Right kidney (tissue), 1 donor: ENCODE results near the gene NARF.
"Not testable (repeated sequence)": the region's sequence is repeated elsewhere in the genome, so short reads cannot be mapped to it uniquely, and the experiment has no call there.

ENCODE experiments used
- DNase-seq: peaks from one replicate; pipeline ENCODE4 v3.0.0-alpha.2; 2016

The NARF gene

GRCh38 chr17:82445542-82445941 is 13.0 kb upstream of the NARF start:
- no peak for DNase-seq

GRCh38 chr17:82446124-82446523 is 12.4 kb upstream of the NARF start:
- DNase-seq = no peak

- no peak for DNase-seq
Measured at GRCh38 chr17:82446649-82447048, 11.9 kb upstream of the NARF start.

GRCh38 chr17:82447876-82448275 is 10.7 kb upstream of the NARF start:
- DNase-seq = no peak

GRCh38 chr17:82449131-82449882 is 9.2 kb upstream of the NARF start:
- DNase-seq = no peak

- DNase-seq = no peak
Measured at GRCh38 chr17:82449883-82450356, 8.6 kb upstream of the NARF start.

GRCh38 chr17:82450357-82451106 is 8.0 kb upstream of the NARF start, which contains the start of gene CYBC1:
TSS of gene CYBC1 (minus strand) at chr17:82450752. CDS start at chr17:82449254, 1,498 bp downstream.
- peak; percentile 90 for DNase-seq

- no peak for DNase-seq
Measured at GRCh38 chr17:82452162-82452561, 6.4 kb upstream of the NARF start.

GRCh38 chr17:82453151-82453550 is 5.4 kb upstream of the NARF start:
- DNase-seq = not testable (repeated sequence)

GRCh38 chr17:82453706-82454105 is 4.8 kb upstream of the NARF start:
- not testable (repeated sequence) for DNase-seq

GRCh38 chr17:82457073-82457928 is 1.2 kb upstream of the NARF start:
- no peak for DNase-seq

- DNase-seq = peak; percentile 36
Measured at GRCh38 chr17:82457929-82458178, 687 bp upstream of the NARF start.

- no peak for DNase-seq
Measured at GRCh38 chr17:82458885-82459424, 414 bp downstream of the NARF start.

- not testable (repeated sequence) for DNase-seq
Measured at GRCh38 chr17:82459936-82460335, 1.4 kb downstream of the NARF start.

GRCh38 chr17:82461827-82462524 is 3.4 kb downstream of the NARF start:
- DNase-seq = no peak

GRCh38 chr17:82463391-82463790 is 4.8 kb downstream of the NARF start:
- no peak for DNase-seq

- DNase-seq = no peak
Measured at GRCh38 chr17:82463925-82464566, 5.5 kb downstream of the NARF start.

- no peak for DNase-seq
Measured at GRCh38 chr17:82464567-82464929, 6.0 kb downstream of the NARF start.

- DNase-seq = no peak
Measured at GRCh38 chr17:82465023-82465603, 6.6 kb downstream of the NARF start.

GRCh38 chr17:82468692-82469091 is 10.2 kb downstream of the NARF start:
- no peak for DNase-seq

GRCh38 chr17:82470065-82470464 is 11.5 kb downstream of the NARF start:
- DNase-seq = no peak
